ENCODE measurements around the gene KLRC4. TPM values are rescaled to one million over a fixed set of nuclear protein-coding genes. Genes with fewer than 3 reads are reported as not detected.
"Not testable (repeated sequence)": the region's sequence is repeated elsewhere in the genome, so short reads cannot be mapped to it uniquely, and the experiment has no call there.

KLRC4 gene
- total and polyA plus RNA-seq, 12 donors: 0.67 to 0.90 TPM; not detected in 10

DNA sequence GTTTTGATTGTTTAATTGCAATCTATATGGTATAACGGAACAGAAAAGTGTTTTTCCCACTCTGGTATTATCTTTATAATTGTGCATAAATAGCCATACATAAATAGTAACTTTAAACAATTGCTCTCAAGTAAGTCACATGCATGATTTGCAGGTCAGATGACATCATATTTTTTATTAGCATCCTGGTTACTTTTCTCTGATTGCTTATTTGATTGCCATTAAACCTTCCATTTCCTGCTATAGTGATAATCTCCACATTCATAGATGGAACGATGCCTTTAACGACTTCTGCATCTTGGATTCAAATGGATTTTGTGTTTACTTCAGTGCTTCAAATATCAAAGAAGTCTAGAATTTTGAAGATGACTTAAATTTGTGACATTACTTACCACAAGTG lies 16.3 kb downstream of the KLRC4 start:
- Histone ChIP-seq H3K27me3 (no peaks in the 10 kb centered on the region), H3K4me1 (peaks cover 0 to 30% (median 0%) of the 10 kb centered on the region in 9 donors), H3K36me3 (no peaks in the 10 kb centered on the region), H3K27ac (peak overlapping the region in 1 of 10 donors; percentile 68), H3K9me3 (no peaks in the 10 kb centered on the region), H3K4me3 (no peak overlapping the region)
- no peak for TF ChIP-seq CTCF (IDR thresholded peaks at IDR 0.05)
- 48 to 52% methylated on average over 3 of the region's 3 CpGs for WGBS, 2 donors
- DNase-seq: no peak
- intact Hi-C loops (cut with DNase I): no loop called here
- ATAC-seq: no peak

- TF ChIP-seq CTCF (IDR thresholded peaks at IDR 0.05): no peak
- intact Hi-C loops (cut with DNase I): no loop called here
- no peaks in the 10 kb centered on the region for H3K9me3 ChIP-seq
- no peak overlapping the region for H3K4me3 ChIP-seq
- H3K4me1 ChIP-seq: peaks cover 0 to 30% (median 0%) of the 10 kb centered on the region in 9 donors
- H3K36me3 ChIP-seq: no peaks in the 10 kb centered on the region
- ATAC-seq (peak; percentile 56 to 93 (median 82)), DNase-seq (peak; percentile 31 to 59)
- peak overlapping the region in 1 of 10 donors; percentile 60 for H3K27ac ChIP-seq
- WGBS, 2 donors: 60 to 62% methylated on average over 7 of the region's 7 CpGs
- no peaks in the 10 kb centered on the region for H3K27me3 ChIP-seq
Observed at GRCh38 chr12:10392394-10392930, 17.1 kb downstream of the KLRC4 start.

DNA sequence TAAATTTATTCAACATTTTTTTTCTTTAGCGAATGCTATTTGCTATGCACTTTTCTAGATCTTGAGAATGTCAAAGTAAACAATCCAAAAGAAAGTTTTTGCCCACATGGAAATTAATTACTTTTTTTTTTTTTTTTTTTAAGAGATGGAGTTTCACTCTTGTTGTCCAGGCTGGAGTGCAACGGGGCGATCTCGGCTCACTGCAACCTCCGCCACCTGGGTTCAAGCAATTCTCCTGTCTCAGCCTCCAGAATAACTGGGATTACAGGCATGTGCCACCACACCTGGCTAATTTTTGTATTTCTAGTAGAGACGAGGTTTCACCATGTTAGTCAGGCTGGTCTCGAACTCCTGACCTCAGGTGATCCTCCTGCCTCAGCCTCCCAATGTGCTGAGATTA lies 18.6 kb downstream of the KLRC4 start:
- H3K27ac ChIP-seq; intact Hi-C loops (cut with DNase I); DNase-seq; H3K9me3 ChIP-seq; ATAC-seq; H3K27me3 ChIP-seq; H3K4me3 ChIP-seq; H3K36me3 ChIP-seq: not testable (repeated sequence)
- H3K4me1 ChIP-seq: peaks cover 0 to 28% (median 0%) of the 10 kb centered on the region in 9 donors
- 92 to 94% methylated on average over 7 of the region's 7 CpGs for WGBS, 2 donors

DNA sequence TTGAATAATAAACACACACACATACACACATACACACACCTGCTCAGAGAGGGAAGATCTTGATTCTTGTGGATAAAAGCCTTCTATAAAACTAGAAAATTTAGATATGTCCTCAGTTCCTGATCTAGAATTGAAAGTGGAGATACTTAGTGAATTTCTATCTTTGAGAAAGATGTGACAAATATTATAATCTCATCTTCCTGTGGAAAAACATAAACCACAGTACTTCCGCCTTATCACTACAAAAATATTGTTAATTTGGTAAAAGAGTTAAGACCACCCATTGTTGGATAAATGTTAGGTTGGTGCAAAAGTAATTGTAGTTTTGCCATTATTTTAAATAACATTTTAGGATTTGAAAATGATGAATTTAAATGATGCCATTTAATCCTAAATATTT lies 19.7 kb downstream of the KLRC4 start, which contains the start of gene KLRK1:
Gene KLRK1 (minus strand): TSS at position 138 of the 400 bp plus-strand sequence. CDS start 1,231 bp downstream, outside the sequence.
- intact Hi-C loops (cut with DNase I): no loop called here
- 83 to 84% methylated on average over 1 of the region's 1 CpG for WGBS, 2 donors
- peaks cover 0 to 17% (median 0%) of the 10 kb centered on the region in 9 donors for H3K4me1 ChIP-seq
- no peaks in the 10 kb centered on the region for H3K36me3 ChIP-seq
- H3K4me3 ChIP-seq: peak within 1 kb of the TSS in 1 of 10 donors; percentile 34
- no peak for TF ChIP-seq CTCF (IDR thresholded peaks at IDR 0.05)
- DNase-seq: no peak
- no peaks in the 10 kb centered on the region for H3K27me3 ChIP-seq
- H3K9me3 ChIP-seq: peaks cover 0 to under 1% (median 0%) of the 10 kb centered on the region in 11 donors
- peak within 1 kb of the TSS in 1 of 10 donors; percentile 63 for H3K27ac ChIP-seq
- ATAC-seq: no peak
